NB4 (cell line): ENCODE results near the gene ZXDC.

Source experiments
- POLR2A ChIP-seq: IDR thresholded peaks from 2 replicates; pipeline ENCODE4 v1.6.1; 2011; ENCODE audit warnings: mild to moderate bottlenecking; ENCODE audit not compliant: insufficient read length; ENCODE audit errors: extremely low read depth
- TF ChIP-seq, protein P1 (sequence below): IDR thresholded peaks from one replicate; pipeline ENCODE4 v1.5.1; 2012; ENCODE audit warnings: low read depth, low read length
- TF ChIP-seq, protein P2 (sequence below): IDR thresholded peaks from 2 replicates; pipeline ENCODE4 v1.6.1; 2011; ENCODE audit warnings: low read depth, low read length

DNA sequence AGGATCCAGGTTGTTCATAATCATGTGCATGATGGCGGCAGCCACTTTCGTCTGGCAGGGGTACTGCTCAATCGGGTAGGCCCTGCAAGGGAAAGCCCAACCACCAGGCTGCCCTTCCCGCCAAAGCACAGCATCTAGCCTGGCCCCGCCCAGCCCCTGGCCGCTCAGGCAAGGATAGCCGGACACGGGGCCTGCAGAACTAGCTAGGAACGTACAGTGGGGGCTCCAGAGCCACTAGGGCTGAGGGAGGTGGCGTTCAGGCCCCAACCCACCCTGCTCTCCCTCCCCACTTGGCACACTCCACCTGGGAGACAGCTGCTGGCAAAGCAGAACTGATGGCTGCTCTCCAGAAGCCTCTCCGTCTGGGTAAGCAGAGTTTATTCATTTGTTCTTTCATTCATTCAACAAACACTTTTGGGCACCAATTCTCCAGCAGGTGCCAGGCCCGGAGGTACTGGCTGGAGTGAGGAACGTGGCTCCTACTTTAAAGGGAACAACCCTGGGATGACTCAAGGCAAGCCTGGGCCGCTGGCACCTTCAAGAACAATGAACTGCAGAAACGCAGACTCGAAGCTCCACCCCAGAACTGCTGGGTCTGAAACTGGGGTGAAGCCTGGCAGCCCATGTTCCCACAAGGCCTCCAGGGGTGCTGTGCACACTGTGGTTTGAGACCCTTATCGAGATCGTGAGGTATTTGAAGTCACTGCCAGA, 34.1 kb upstream of the ZXDC start:
- TF ChIP-seq POLR2A, result no peak
- TF ChIP-seq, protein P1, sequence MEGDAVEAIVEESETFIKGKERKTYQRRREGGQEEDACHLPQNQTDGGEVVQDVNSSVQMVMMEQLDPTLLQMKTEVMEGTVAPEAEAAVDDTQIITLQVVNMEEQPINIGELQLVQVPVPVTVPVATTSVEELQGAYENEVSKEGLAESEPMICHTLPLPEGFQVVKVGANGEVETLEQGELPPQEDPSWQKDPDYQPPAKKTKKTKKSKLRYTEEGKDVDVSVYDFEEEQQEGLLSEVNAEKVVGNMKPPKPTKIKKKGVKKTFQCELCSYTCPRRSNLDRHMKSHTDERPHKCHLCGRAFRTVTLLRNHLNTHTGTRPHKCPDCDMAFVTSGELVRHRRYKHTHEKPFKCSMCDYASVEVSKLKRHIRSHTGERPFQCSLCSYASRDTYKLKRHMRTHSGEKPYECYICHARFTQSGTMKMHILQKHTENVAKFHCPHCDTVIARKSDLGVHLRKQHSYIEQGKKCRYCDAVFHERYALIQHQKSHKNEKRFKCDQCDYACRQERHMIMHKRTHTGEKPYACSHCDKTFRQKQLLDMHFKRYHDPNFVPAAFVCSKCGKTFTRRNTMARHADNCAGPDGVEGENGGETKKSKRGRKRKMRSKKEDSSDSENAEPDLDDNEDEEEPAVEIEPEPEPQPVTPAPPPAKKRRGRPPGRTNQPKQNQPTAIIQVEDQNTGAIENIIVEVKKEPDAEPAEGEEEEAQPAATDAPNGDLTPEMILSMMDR, result no peak
- TF ChIP-seq, protein P2, sequence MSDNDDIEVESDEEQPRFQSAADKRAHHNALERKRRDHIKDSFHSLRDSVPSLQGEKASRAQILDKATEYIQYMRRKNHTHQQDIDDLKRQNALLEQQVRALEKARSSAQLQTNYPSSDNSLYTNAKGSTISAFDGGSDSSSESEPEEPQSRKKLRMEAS, result no peak
